Calu3 (cell line): ENCODE results near the gene ZNF865. TPM values are rescaled to one million over a fixed set of nuclear protein-coding genes. Genes with fewer than 3 reads are reported as not detected.

Source experiments
- BruUV-seq: library from RNA; stranded (reverse); fragments of 400-500 nt; replicated peaks from 2 replicates; lab custom pipeline; 2021; lab: Mats Ljungman, UMichigan
- CTCF ChIA-PET: fragments of 300-600 bp; sonication (Branson Sonifier 250); formaldehyde crosslinking; loops from one replicate; lab custom pipeline; 2022; ENCODE audit warnings: antibody characterized with exemption; lab: Charles Lee
- DNase-seq: peaks from one replicate; pipeline ENCODE4 v3.0.0; 2022
- H3K27ac Mint-ChIP-seq: one replicate; pipeline ENCODE4 v1.8.0; 2022; ENCODE audit warnings: mixed read lengths; ENCODE audit not compliant: unreplicated experiment
- H3K27me3 Mint-ChIP-seq: one replicate; pipeline ENCODE4 v1.8.0; 2022; ENCODE audit warnings: mixed read lengths; ENCODE audit not compliant: unreplicated experiment
- H3K36me3 Mint-ChIP-seq: one replicate; pipeline ENCODE4 v1.8.0; 2022; ENCODE audit warnings: mild to moderate bottlenecking, moderate library complexity, mixed read lengths; ENCODE audit not compliant: insufficient read depth, unreplicated experiment
- H3K4me1 Mint-ChIP-seq: one replicate; pipeline ENCODE4 v1.8.0; 2022; ENCODE audit warnings: mild to moderate bottlenecking, low read depth, mixed read lengths; ENCODE audit not compliant: unreplicated experiment
- H3K4me3 Mint-ChIP-seq: one replicate; pipeline ENCODE4 v1.8.0; 2022; ENCODE audit warnings: mild to moderate bottlenecking, low read depth, moderate library complexity, mixed read lengths; ENCODE audit not compliant: unreplicated experiment
- H3K9me3 Mint-ChIP-seq: one replicate; pipeline ENCODE4 v1.8.0; 2022; ENCODE audit warnings: low read depth, mixed read lengths; ENCODE audit not compliant: unreplicated experiment
- CTCF ChIP-seq: fragments of 200-600 bp; IDR thresholded peaks from one replicate; pipeline ENCODE4 v1.8.0; 2022; ENCODE audit warnings: antibody characterized with exemption; ENCODE audit not compliant: unreplicated experiment
- intact Hi-C: fragments of 100-400 bp; cut with micrococcal nuclease; formaldehyde crosslinking; loops from one replicate; pipeline ENCODE4 v1.10.0; 2022; ENCODE audit not compliant: unreplicated experiment
- total RNA-seq: library from RNA; stranded (reverse); gene quantifications from 2 replicates; pipeline ENCODE4 v1.2.3, GENCODE V29; 2022

Gene ZNF865
- total RNA-seq, 1 experiment from 2014 or later: 29.6 TPM

- Mint-ChIP-seq H3K9me3 (no peaks in the 10 kb centered on the region), H3K4me1 (peaks cover 15% of the 10 kb centered on the region), H3K27ac (peak overlapping the region; percentile 94), H3K27me3 (no peaks in the 10 kb centered on the region), H3K4me3 (peak overlapping the region; percentile 87), H3K36me3 (peaks cover 79% of the 10 kb centered on the region)
- BruUV-seq: no TSS peak
- intact Hi-C loops: loop anchor here (2.0 to 5.0 kb wide), 2 partner anchors 52 to 82 kb away; partner anchors contain the start of gene SBK3
- TF ChIP-seq CTCF: no peak
- CTCF ChIA-PET: interaction anchor here (0.6 to 1.6 kb wide), 16 partner anchors 12 to 1215 kb away, joined by 3 to 9 read pairs (median 4); partner anchors contain the start of gene ZNF579
- DNase-seq: peak; percentile 98
These were observed 6.6 kb upstream of the ZNF865 start for GRCh38 chr19:55598719-55599467.

- Mint-ChIP-seq H3K4me1 (peaks cover 19% of the 10 kb centered on the region), H3K27me3 (no peaks in the 10 kb centered on the region), H3K9me3 (no peaks in the 10 kb centered on the region), H3K27ac (peak within 1 kb of the TSS; percentile 94), H3K36me3 (peaks cover 83% of the 10 kb centered on the region), H3K4me3 (peak within 1 kb of the TSS; percentile 87)
- intact Hi-C loops: loop anchor here (2.0 to 5.0 kb wide), 2 partner anchors 52 to 83 kb away; partner anchors contain the start of gene SBK3
- TF ChIP-seq CTCF: no peak
- no TSS peak for BruUV-seq
- CTCF ChIA-PET: interaction anchor here (0.6 to 1.6 kb wide), 18 partner anchors 12 to 1215 kb away, joined by 3 to 9 read pairs (median 3); partner anchors contain the start of gene ZNF579
- peak; percentile 99 for DNase-seq
These were observed 6.0 kb upstream of the ZNF865 start, which contains the start of gene FIZ1 for GRCh38 chr19:55599468-55599841. FIZ1 (minus strand) TSS chr19:55599517; CDS start chr19:55597865, 1,652 bp downstream.

- peak within 1 kb of the TSS; percentile 87 for H3K4me3 Mint-ChIP-seq
- no peak for TF ChIP-seq CTCF
- CTCF ChIA-PET: interaction anchor here (0.6 to 1.6 kb wide), 10 partner anchors 13 to 1709 kb away, joined by 3 to 9 read pairs (median 4); no protein-coding TSS in a partner anchor
- H3K27ac Mint-ChIP-seq: peak within 1 kb of the TSS; percentile 94
- peaks cover 24% of the 10 kb centered on the region for H3K4me1 Mint-ChIP-seq
- peaks cover 83% of the 10 kb centered on the region for H3K36me3 Mint-ChIP-seq
- intact Hi-C loops: loop anchor here (2.0 to 5.0 kb wide), 2 partner anchors 53 to 83 kb away; partner anchors contain the start of gene SBK3
- H3K9me3 Mint-ChIP-seq: no peaks in the 10 kb centered on the region
- H3K27me3 Mint-ChIP-seq: no peaks in the 10 kb centered on the region
- peak; percentile 89 for DNase-seq
- no TSS peak for BruUV-seq
These were observed 5.4 kb upstream of the ZNF865 start, which contains the start of gene ZNF524 for GRCh38 chr19:55599842-55600661. ZNF524 (plus strand) TSS chr19:55600288; CDS start chr19:55602113, 1,825 bp downstream.

GRCh38 chr19:55600662-55601028 is 4.8 kb upstream of the ZNF865 start:
- peaks cover 24% of the 10 kb centered on the region for H3K4me1 Mint-ChIP-seq
- no TSS peak for BruUV-seq
- no peak for TF ChIP-seq CTCF
- intact Hi-C loops: no loop called here
- H3K36me3 Mint-ChIP-seq: peaks cover 87% of the 10 kb centered on the region
- no peak for DNase-seq
- peak overlapping the region; percentile 87 for H3K4me3 Mint-ChIP-seq
- no peaks in the 10 kb centered on the region for H3K27me3 Mint-ChIP-seq
- CTCF ChIA-PET: interaction anchor here (0.6 to 1.0 kb wide), 4 partner anchors 24 to 1709 kb away, joined by 3 to 6 read pairs (median 4); partner anchors contain the start of gene ZNF784
- no peak overlapping the region for H3K27ac Mint-ChIP-seq
- no peaks in the 10 kb centered on the region for H3K9me3 Mint-ChIP-seq
